HG03159 (cell line): ENCODE data around the gene MCF2.

Experiments used
- ATAC-seq: cut with Tn5 transposase; IDR thresholded peaks from one replicate; pipeline ENCODE4 v1.9.1; 2021; ENCODE audit warnings: mild to moderate bottlenecking, moderate library complexity; ENCODE audit not compliant: unreplicated experiment

MCF2 gene

GRCh38 chrX:139639253-139639652 lies 68.7 kb downstream of the MCF2 start:
- no peak for ATAC-seq

GRCh38 chrX:139600105-139600504 lies 107.9 kb downstream of the MCF2 start:
- ATAC-seq: no peak

GRCh38 chrX:139596068-139596467 lies 111.9 kb downstream of the MCF2 start:
- ATAC-seq: no peak

- ATAC-seq: no peak
These were observed 122.4 kb downstream of the MCF2 start for GRCh38 chrX:139585613-139586012.

GRCh38 chrX:139581068-139581467 lies 126.9 kb downstream of the MCF2 start:
- no peak for ATAC-seq

GRCh38 chrX:139566981-139567380 lies 141.0 kb downstream of the MCF2 start:
- ATAC-seq: no peak

GRCh38 chrX:139563251-139563650 lies 144.7 kb downstream of the MCF2 start:
- no peak for ATAC-seq

GRCh38 chrX:139560221-139560620 lies 147.7 kb downstream of the MCF2 start:
- no peak for ATAC-seq

GRCh38 chrX:139559383-139560042 lies 148.5 kb downstream of the MCF2 start:
- ATAC-seq: peak; percentile 70

GRCh38 chrX:139554991-139555675 lies 152.8 kb downstream of the MCF2 start:
- no peak for ATAC-seq

- ATAC-seq: peak; percentile 36
These were observed 153.6 kb downstream of the MCF2 start for GRCh38 chrX:139554376-139554775.

GRCh38 chrX:139544591-139544990 lies 163.4 kb downstream of the MCF2 start:
- ATAC-seq: no peak

- ATAC-seq: no peak
These were observed 164.0 kb downstream of the MCF2 start for GRCh38 chrX:139543920-139544319.

GRCh38 chrX:139542652-139543051 lies 165.3 kb downstream of the MCF2 start:
- no peak for ATAC-seq

- peak; percentile 90 for ATAC-seq
These were observed 168.8 kb downstream of the MCF2 start for GRCh38 chrX:139538907-139539790.

GRCh38 chrX:139533444-139533843 lies 174.5 kb downstream of the MCF2 start:
- no peak for ATAC-seq

- ATAC-seq: no peak
These were observed 175.1 kb downstream of the MCF2 start for GRCh38 chrX:139532834-139533233.
